Heart left ventricle (tissue), 16 donors: Measurements from ENCODE around the gene KHDC1. TPM values are rescaled to one million over a fixed set of nuclear protein-coding genes. Genes with fewer than 3 reads are reported as not detected.
"Not testable (repeated sequence)": the region's sequence is repeated elsewhere in the genome, so short reads cannot be mapped to it uniquely, and the experiment has no call there.

ENCODE experiments used
- ATAC-seq, 4 donors: fragments of 200-7000 bp; cut with Tn5 transposase; one replicate each; pipeline ENCODE4 v1.9.1; 2020 to 2022; ENCODE audit warnings: moderate library complexity in 4 of 4, mild to moderate bottlenecking in 3 of 4, moderate number of reproducible peaks in 1 of 4
- DNase-seq, 5 donors: peaks; one replicate each; pipeline ENCODE4 v3.0.0-alpha.2; 2020
- H3K27ac ChIP-seq, 12 donors: fragments of 200-600 bp; sonication (generic) in 4 of 12; one replicate each; pipeline versions ENCODE4 v1.5.0 to v1.8.0; 2016 to 2022; ENCODE audit warnings: mild to moderate bottlenecking in 2 of 12
- H3K27me3 ChIP-seq, 9 donors: fragments of 200-600 bp; sonication (generic) in 2 of 9; one replicate each; pipeline versions ENCODE4 v1.5.1 to v1.8.0; 2016 to 2022; ENCODE audit warnings: mild to moderate bottlenecking in 3 of 9
- H3K36me3 ChIP-seq, 9 donors: fragments of 200-600 bp; sonication (generic) in 2 of 9; one replicate each; pipeline versions ENCODE4 v1.5.0 to v1.8.0; 2018 to 2022; ENCODE audit warnings: mild to moderate bottlenecking in 2 of 9
- H3K4me1 ChIP-seq, 12 donors: fragments of 200-600 bp; sonication (generic) in 4 of 12; one replicate each; pipeline versions ENCODE4 v1.5.0 to v1.8.0; 2016 to 2022; ENCODE audit warnings: mild to moderate bottlenecking in 3 of 12
- H3K4me3 ChIP-seq, 12 donors: fragments of 200-600 bp; sonication (generic) in 4 of 12; one replicate each; pipeline versions ENCODE4 v1.5.0 to v1.8.0; 2017 to 2022; ENCODE audit warnings: mild to moderate bottlenecking in 9 of 12, moderate library complexity in 4 of 12
- H3K9me3 ChIP-seq, 12 donors: fragments of 200-600 bp; sonication (generic) in 4 of 12; one replicate each; pipeline versions ENCODE4 v1.5.0 to v1.8.0; 2016 to 2022; ENCODE audit warnings: mild to moderate bottlenecking in 1 of 12
- POLR2A ChIP-seq, 2 donors: fragments of 450-650 bp; IDR thresholded peaks; one replicate each; pipeline ENCODE4 v1.6.1; 2017; ENCODE audit warnings: antibody characterized with exemption in 2 of 2, mild to moderate bottlenecking in 2 of 2, moderate library complexity in 2 of 2
- WGBS, 4 donors: extraction: QIAGEN DNeasy Blood & Tissue Kit in 2 of 4; methylation state at CpG; one replicate each; pipeline versions ENCODE4 v1.1.5 to v1.1.7; 2013 to 2018; 5-methylcytosine and 5-hydroxymethylcytosine counted together
- intact Hi-C, 10 donors: fragments of 100-400 bp; cut with DNase I; formaldehyde crosslinking; loops; one replicate each; pipeline versions ENCODE4 v1.11.1 to v1.14.2; 2022
- polyA plus RNA-seq, 2 donors: library from polyadenylated mRNA; stranded (reverse); fragments of 200-250 nt; gene quantifications; one replicate each; pipeline ENCODE4 v1.2.3, GENCODE V29; 2013
- total RNA-seq, 9 donors: library from RNA; depleted of rRNA in 2 of 9; stranded (reverse); fragments of >200 nt in 2 of 9; fragmentation: NEBNext Ultra II Directional in 3 of 9; extraction: Animal tissue kit (Norgen Biotek cat#: 25700) in 3 of 9; gene quantifications; one replicate each; pipeline versions ENCODE4 v1.1.0 to v1.2.4, GENCODE V29; 2016 to 2023
- TF ChIP-seq, protein P1 (sequence below), 12 donors: fragments of 200-600 bp; sonication (generic) in 4 of 12; IDR thresholded peaks; one replicate each; pipeline versions ENCODE4 v1.5.0 to v1.8.0; 2018 to 2022; ENCODE audit warnings: antibody characterized with exemption in 12 of 12, mild to moderate bottlenecking in 5 of 12
- donor health status: ischemic (EF 13 %, LVEDD 7.1; RV severe dilation, severe dysfunction).
- donor health status: healthy with polysubstance abuse.
- donor health status: DM: no; HTN: yes; CAD: no.
- donor health status: DM: no; HTN: no; CAD: no.
- donor health status: ischemic (EF 25% LVEDD 6.9; RV normal size, moderate dysfunction).
- donor health status: ischemic (EF 25% LVEDD 5.7; RV mildly dilated, moderate dysfunction).
- donor health status: healthy.
- donor health status: DM: yes; HTN: yes; CAD: no.
- donor health status: ischemic (EF 35%, LVEDD 5.7; RV mildly dilated, moderate dysfunction).
- donor health status: nonischemic (EF 11% LVEDD 7.7; RV severe dilation, severe dysfunction).
- donor health status: DM: yes; HTN: yes; CAD: no.
- donor health status: PGD.
- donor health status: ischemic (EF 29% LVEDD 5.4; RV normal size, mild dysfunction).
- donor health status: nonischemic (EF 23%, LVEDD 6.1; RV moderate dilation, normal function).

KHDC1 gene
- total and polyA plus RNA-seq, 11 donors: 0.25 to 1.1 (median 0.77) TPM; not detected in 3

DNA sequence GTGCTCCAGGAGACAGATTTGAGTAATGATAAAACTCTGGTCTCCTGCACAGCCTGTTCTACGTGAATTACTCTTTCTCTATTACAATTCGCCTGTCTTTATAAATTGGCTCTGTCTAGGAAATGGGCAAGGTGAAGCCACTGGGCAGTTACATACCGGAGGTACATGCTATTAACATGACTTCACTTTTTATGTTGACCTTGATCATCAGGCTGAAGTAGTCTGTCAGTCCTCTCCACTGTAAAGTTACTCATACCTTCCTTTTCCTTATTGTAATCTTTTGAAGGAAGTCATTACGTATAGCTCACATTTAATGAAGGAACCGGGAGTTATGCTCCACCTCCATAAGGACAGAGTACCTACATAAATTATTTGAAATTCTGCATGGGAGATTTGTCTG is 19.9 kb upstream of the KHDC1 start:
- TF ChIP-seq POLR2A (IDR thresholded peaks at IDR 0.05): no peak
- TF ChIP-seq, protein P1, sequence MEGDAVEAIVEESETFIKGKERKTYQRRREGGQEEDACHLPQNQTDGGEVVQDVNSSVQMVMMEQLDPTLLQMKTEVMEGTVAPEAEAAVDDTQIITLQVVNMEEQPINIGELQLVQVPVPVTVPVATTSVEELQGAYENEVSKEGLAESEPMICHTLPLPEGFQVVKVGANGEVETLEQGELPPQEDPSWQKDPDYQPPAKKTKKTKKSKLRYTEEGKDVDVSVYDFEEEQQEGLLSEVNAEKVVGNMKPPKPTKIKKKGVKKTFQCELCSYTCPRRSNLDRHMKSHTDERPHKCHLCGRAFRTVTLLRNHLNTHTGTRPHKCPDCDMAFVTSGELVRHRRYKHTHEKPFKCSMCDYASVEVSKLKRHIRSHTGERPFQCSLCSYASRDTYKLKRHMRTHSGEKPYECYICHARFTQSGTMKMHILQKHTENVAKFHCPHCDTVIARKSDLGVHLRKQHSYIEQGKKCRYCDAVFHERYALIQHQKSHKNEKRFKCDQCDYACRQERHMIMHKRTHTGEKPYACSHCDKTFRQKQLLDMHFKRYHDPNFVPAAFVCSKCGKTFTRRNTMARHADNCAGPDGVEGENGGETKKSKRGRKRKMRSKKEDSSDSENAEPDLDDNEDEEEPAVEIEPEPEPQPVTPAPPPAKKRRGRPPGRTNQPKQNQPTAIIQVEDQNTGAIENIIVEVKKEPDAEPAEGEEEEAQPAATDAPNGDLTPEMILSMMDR (IDR thresholded peaks at IDR 0.05): no peak
- H3K9me3 ChIP-seq: no peaks in the 10 kb centered on the region
- 61 to 77% (median 73%) methylated on average over 5 of the region's 5 CpGs for WGBS, 4 donors
- H3K4me3 ChIP-seq: no peak overlapping the region
- ATAC-seq (no peak), DNase-seq (no peak)
- intact Hi-C loops: no loop called here
- no peaks in the 10 kb centered on the region for H3K36me3 ChIP-seq
- no peak overlapping the region for H3K27ac ChIP-seq
- no peaks in the 10 kb centered on the region for H3K4me1 ChIP-seq
- no peaks in the 10 kb centered on the region for H3K27me3 ChIP-seq

DNA sequence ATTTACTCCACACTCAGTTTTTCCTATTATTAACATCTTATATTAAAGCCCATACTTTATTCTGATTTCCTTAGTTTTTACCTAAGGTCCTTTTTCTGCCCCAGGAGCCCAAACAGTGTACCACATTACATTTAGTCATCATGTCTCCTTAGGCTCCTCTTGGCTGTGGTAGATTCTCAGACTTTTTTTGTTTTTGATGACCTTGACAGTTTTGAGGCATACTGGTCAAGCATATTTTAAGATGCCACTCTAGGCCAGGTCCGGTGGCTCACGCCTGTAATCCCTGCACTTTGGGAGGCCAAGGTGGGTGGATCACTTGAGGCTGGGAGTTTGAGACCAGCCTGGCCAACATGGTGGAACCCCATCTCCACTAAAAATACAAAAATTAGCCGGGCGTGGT is 18.7 kb upstream of the KHDC1 start:
- H3K27me3 ChIP-seq, intact Hi-C loops, H3K27ac ChIP-seq, H3K4me1 ChIP-seq, DNase-seq, H3K36me3 ChIP-seq, H3K4me3 ChIP-seq, ATAC-seq, H3K9me3 ChIP-seq: not testable (repeated sequence)
- WGBS, 4 donors: 93 to 99% (median 99%) methylated on average over 4 of the region's 4 CpGs

DNA sequence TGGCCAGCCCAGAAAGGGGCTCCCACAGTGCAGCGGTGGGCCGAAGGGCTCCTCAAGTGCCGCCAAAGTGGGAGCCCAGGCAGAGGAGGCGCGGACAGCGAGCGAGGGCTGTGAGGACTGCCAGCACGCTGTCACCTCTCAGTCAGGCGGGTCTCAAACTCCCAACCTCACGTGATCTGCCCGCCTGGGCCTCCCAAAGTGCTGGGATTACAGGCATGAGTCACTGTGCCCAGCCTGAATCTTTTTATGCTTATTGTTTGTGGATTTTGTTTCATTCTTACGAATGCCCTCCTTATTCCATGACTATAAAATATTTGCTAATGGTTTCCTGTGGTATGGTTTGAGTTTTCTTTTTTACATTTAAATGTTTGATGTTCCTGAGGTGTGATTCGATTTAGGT is 6.3 kb upstream of the KHDC1 start:
- H3K4me1 ChIP-seq, H3K9me3 ChIP-seq, intact Hi-C loops, H3K27ac ChIP-seq, H3K4me3 ChIP-seq, H3K27me3 ChIP-seq, H3K36me3 ChIP-seq, ATAC-seq, DNase-seq: not testable (repeated sequence)
- 93 to 98% (median 97%) methylated on average over 10 to 13 of the region's 13 CpGs for WGBS, 4 donors

DNA sequence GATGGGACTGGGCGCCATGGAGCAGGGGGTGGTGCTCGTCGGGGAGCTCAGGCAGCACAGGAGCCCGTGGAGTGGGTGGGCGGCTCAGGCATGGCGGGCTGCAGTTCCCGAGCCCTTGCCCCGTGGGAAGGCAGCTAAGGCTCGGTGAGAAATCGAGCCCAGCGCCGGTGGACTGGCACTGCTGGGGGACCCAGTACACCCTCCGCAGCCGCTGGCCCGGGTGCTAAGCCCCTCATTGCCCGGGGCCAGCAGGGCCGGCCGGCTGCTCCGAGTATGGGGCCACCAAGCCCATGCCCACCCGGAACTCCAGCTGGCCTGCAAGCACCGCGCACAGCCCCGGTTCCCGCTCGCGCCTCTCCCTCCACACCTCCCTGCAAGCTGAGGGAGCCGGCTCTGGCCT is 5.9 kb upstream of the KHDC1 start:
- intact Hi-C loops, ATAC-seq, H3K4me3 ChIP-seq, H3K9me3 ChIP-seq, H3K4me1 ChIP-seq, H3K36me3 ChIP-seq, H3K27ac ChIP-seq, H3K27me3 ChIP-seq: not testable (repeated sequence)
- 87 to 97% (median 94%) methylated on average over 9 to 27 of the region's 27 CpGs for WGBS, 4 donors
- DNase-seq: peak in 1 of 5 donors; percentile 22

DNA sequence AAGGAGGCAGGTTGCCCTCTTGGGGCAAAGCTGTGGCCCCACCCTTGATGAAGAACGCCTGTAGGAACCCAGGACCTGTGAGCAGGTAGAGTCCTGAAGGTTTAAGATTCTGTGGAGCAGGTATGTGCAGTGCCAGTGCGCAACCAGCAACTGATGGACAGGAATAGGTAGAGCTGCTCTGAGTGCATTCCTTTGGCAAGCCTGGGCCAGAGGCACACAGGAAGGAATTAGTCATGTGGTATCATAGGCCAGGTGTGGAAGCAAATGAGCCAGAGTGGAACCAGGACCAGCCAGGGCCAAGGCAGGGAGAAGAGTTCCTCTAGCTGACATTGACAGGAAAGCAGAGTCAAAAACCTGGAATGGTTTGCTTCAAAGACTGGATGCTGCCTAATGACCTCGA is 1.4 kb upstream of the KHDC1 start:
- no peaks in the 10 kb centered on the region for H3K36me3 ChIP-seq
- H3K4me1 ChIP-seq: peaks cover 0 to 14% (median 6%) of the 10 kb centered on the region in 12 donors
- H3K4me3 ChIP-seq: no peak overlapping the region
- no peak overlapping the region for H3K27ac ChIP-seq
- H3K27me3 ChIP-seq: no peaks in the 10 kb centered on the region
- intact Hi-C loops: no loop called here
- H3K9me3 ChIP-seq: no peaks in the 10 kb centered on the region
- TF ChIP-seq, protein P1 (IDR thresholded peaks at IDR 0.05): no peak
- no peak for TF ChIP-seq POLR2A (IDR thresholded peaks at IDR 0.05)
- DNase-seq (no peak), ATAC-seq (no peak)
- 89 to 99% (median 94%) methylated on average over 3 of the region's 3 CpGs for WGBS, 4 donors

DNA sequence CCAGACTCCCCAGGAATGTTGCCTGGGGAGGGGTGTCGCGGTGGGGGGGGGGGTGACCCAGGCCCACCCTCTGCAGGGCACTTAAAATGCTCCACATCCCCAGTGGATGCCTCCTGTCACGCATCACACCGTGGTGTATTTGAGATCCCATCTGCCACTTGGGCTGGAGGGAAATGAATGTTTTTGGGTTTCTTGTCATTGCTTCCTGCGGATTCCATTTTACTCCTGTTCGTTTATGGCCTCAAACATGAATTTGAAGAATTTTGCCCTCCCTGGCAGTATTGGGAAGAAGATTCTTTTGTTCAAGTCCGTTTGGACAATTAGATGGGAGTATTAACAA is 544 bp upstream of the KHDC1 start:
- WGBS, 4 donors: 35 to 52% (median 43%) methylated on average over 5 to 7 of the region's 7 CpGs
- peaks cover 0 to 14% (median 6%) of the 10 kb centered on the region in 12 donors for H3K4me1 ChIP-seq
- intact Hi-C loops: no loop called here
- no peaks in the 10 kb centered on the region for H3K36me3 ChIP-seq
- TF ChIP-seq, protein P1 (IDR thresholded peaks at IDR 0.05): no peak
- no peak for TF ChIP-seq POLR2A (IDR thresholded peaks at IDR 0.05)
- H3K27ac ChIP-seq: peak overlapping the region in 3 of 12 donors; percentile 8 to 51 (median 49)
- ATAC-seq (peak in 1 of 4 donors; percentile 18), DNase-seq (no peak)
- no peaks in the 10 kb centered on the region for H3K27me3 ChIP-seq
- H3K9me3 ChIP-seq: no peaks in the 10 kb centered on the region
- H3K4me3 ChIP-seq: peak overlapping the region; percentile 48 to 85 (median 70)
